Measurements from ENCODE around the gene C1QBP.
"Not testable (repeated sequence)": the region's sequence is repeated elsewhere in the genome, so short reads cannot be mapped to it uniquely, and the experiment has no call there.

The C1QBP gene

GRCh38 chr17:5431949-5432556 is 6.9 kb downstream of the C1QBP start:
- no peak for DNase-seq (ENCODE audit: low spot score)

DNA sequence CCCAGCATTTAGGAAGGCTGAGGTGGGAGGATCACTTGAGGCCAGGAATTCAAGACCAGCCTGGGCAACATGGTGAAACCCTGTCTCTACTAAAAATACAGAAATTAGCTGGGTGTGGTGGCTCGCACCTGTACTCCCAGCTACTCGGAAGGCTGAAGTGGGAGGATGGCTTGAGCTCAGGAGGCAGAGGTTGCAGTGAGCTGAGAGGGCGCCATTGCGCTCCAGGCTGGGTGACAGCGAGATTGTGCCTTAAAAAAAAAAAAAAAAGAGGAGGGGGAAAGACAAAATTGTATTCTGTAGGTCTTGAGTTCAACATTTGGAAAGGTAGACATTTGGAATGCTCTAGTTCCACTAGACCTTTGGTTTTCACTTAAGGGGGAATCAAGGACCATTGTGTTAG is 7.7 kb downstream of the C1QBP start:
- DNase-seq (ENCODE audit: low spot score): not testable (repeated sequence)

DNA sequence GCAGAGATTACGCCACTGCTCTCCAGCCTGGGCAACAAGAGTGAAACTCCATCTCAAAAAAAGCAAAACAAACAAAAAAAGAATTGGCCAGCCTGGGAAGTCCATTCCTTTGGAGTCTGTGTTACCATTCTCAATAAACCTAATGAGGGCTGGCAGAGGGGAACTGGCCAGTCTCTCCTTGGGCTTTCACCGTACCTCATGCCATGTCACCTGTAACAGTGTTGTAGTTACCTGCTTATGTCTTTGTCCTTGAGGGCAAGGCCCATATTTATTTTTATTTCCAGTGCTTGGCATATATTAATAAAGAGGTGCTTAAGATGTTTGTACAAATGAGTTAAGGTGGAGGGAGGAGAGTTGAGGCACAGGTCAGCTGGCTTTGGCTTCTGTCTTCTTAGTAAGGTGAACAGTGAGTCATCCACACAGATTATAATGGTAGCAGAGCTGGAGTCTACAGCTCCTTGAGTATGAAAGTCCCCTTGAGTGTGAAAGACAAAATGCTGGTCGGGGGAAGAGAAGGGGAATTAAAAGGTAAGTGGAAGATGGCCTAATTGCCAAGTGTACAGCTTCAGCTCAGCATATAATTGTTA is 8.4 kb downstream of the C1QBP start:
- no peak for DNase-seq (ENCODE audit: low spot score)

DNA sequence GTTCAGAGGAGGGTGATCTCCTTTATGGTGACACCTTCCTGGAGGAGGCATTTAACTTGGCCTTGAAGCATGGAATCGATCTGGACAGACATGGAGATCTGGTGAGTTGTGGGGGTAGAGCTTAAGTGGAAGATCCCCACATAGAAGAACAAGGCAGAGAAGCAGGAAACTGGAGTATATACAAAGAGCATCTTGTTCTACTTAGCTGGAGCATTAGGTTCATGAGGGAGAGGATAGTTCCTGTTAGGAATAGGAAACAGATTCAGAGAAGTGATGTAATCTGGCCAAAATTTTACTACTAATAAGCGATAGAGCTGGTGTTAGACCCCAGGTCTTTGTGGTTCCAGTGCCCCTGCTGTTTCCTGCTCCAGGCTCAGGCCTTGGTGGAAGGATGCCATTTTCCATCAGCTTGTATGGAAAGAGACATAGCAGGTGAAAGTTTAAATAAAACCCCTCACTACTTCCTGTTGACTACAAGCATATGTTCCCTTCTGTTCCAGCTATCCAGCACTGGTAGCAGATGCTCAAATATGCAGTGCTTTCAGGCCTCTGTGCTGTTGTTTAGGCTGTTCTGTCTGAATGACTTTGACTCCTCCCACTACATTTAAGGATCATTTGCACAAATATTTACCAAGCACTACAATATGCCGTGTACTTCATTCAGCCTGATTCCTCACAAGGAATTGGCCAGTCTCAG is 9.6 kb downstream of the C1QBP start:
- no peak for DNase-seq (ENCODE audit: low spot score)

DNA sequence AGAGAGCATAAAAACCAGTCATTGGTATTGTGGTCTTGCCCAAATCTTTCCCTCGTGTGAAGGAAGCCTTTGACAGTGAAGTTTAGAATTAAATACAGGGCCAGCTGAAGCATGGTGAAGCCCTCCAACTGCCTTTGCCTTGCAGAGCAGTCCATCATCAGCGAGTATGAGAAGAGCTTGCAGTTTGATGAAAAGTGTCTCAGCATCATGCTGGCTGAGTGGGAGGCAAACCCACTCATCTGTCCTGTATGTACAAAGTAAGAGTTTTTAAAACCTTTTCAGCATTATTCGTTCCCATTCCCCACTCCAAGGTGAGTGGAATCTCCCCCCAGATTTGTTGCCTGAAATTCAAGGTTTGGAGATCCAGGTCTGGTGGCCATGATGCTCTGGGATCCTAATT is 13.1 kb downstream of the C1QBP start:
- no peak for DNase-seq (ENCODE audit: low spot score)

GRCh38 chr17:5424909-5425308 is 14.0 kb downstream of the C1QBP start:
- DNase-seq (ENCODE audit: low spot score): no peak

GRCh38 chr17:5422505-5422904 is 16.4 kb downstream of the C1QBP start:
- no peak for DNase-seq (ENCODE audit: low spot score)

DNA sequence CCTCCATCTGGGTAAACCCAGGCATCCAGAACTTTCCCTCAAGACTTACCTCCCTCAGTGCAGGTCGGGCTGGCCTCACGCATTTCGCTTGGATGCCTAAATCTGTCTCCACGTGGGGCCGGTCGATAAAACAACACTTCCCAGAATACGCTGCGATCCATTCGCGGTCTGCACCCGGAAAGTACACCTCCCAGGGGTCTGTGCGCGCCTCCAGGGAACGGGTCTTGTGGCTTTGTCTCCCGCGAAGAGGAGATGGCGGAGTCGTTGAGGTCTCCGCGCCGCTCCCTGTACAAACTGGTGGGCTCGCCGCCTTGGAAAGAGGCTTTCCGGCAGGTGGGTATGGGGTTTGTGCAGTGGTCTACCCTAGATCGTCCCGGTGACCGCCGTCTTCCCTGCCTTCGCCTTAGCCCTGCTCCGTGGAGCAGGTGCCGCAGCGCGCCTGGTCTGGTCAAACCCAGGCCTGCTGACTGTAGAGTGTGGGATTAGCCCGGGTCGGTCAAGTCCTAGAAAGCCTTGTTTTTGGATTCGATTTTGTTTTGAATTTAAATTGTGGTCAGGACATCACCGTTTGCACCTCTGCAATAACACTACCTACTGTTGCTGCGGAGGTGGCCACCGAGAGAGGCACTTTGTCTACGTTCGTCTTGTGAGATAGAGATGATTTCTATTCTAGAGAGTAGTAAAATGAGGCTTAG is 18.8 kb downstream of the C1QBP start, which contains the start of gene RPAIN:
TSS of gene RPAIN (plus strand) at position 224 of the 695 bp plus-strand sequence. CDS start at position 253, 29 bp downstream.
- peak; percentile 96 for DNase-seq (ENCODE audit: low spot score)

- DNase-seq (ENCODE audit: low spot score): peak; percentile 99
Measured at GRCh38 chr17:5419356-5419958, 19.5 kb downstream of the C1QBP start, which contains the start of gene NUP88. NUP88 (minus strand) TSS chr17:5419662; CDS start chr17:5419650, 12 bp downstream.

- no peak for DNase-seq (ENCODE audit: low spot score)
Measured at GRCh38 chr17:5418858-5419355, 20.0 kb downstream of the C1QBP start.

- no peak for DNase-seq (ENCODE audit: low spot score)
Measured at GRCh38 chr17:5416901-5417300, 22.1 kb downstream of the C1QBP start.

DNA sequence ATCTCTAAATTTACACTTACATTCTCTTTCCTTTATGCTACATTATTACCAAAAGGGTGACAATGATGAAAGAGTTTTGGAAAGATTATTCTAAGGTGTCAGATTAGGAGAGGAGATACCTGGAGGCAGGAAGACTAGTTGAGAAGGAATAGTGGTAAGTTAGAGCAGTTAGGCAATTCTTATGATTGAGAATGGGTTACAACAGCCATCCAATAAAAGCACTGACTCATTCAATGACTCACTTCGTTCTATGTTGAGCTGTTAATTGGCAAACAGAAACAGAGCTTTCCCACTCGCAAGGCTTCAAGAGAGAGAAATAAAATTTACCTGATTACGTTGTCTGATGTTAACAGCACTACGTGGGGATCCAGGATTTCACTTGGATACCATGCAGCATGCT is 25.3 kb downstream of the C1QBP start:
- DNase-seq (ENCODE audit: low spot score): no peak

DNA sequence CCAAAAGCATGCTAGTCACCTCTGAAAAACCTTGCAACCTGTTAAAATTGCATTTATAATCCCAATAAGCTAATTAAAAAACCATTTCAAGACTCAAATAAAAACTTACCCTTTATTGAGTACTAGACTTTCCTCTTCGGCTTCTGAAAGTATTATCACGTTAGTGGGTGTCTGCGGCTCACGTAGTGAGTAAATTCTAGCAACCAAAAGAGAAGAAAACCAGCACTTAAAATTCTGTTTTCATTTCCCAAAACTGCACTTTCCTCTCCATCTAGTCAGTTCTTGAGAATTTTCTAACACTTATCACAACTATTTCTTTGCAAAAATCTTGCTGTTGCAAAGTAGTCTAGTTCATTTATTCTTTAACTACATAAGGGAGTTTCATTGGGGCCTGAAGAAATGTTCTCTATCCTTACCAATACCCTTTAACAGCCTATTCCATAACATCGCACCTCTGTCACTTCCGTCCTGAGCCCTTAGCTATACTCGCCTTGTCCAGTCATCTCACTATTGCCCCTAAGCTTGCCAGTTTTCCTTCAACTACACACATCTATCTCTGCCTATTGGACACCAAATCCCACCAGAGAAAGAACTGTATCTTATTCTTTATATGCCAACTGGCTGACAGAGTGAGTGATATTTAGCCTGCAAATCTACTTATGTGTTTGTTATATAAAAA is 28.2 kb downstream of the C1QBP start:
- DNase-seq (ENCODE audit: low spot score): no peak

DNA sequence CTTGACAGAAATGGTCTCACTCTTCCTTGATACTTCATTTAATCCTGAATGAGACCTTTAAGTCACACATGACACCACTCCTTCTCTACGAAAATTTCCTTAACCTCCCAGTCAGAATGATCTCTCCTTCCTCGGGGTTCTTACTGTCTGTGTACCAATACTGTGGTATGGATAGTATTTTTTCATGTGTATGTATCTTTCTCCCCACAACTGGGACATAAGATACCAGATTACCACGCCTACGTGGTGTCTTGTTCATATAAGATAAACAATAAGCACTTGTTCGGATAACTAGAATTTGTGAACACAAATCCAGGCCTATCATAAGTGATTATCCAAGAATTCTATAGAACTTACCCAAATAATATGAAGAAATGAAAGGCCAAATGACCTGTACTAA is 30.8 kb downstream of the C1QBP start:
- no peak for DNase-seq (ENCODE audit: low spot score)

GRCh38 chr17:5405400-5405799 is 33.6 kb downstream of the C1QBP start:
- no peak for DNase-seq (ENCODE audit: low spot score)

DNA sequence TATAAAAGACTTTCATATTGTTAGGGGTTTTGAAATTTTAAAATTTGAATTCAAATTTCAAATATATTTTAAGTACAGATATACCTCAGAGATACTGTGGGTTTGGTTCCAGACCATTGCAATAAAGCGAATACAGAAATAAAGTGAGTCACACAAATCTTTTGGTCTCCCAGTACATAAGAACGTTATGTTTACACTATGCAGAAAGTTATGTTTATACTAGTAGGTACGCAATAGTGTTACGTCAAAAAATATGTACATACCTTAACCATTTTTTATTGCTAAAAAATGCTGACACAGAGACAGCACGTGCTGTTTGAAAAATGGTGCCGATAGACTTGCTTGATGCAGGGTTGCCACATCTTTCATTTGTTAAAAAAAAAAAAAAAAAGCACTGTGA is 39.2 kb downstream of the C1QBP start:
- DNase-seq (ENCODE audit: low spot score): no peak

- DNase-seq (ENCODE audit: low spot score): no peak
Measured at GRCh38 chr17:5396612-5397011, 42.3 kb downstream of the C1QBP start.

DNA sequence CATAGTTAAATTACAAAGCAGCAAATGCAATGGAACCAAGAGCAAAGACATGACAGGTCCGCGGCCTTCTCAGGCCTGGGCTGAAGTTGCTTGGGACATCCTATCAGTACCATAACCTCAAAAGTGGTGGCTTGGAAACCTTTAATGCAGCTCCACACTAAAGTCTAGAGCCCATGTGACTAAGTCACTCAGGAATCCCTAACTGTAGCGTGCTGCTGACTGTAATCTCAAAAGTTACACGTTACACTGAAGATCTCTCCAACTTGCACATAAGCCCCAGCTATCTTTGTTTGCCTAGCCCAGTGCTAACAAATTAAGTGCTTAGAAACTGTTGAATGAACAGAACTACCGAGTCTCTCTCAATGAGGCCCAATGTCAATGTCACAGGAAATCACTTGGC is 47.3 kb downstream of the C1QBP start:
- no peak for DNase-seq (ENCODE audit: low spot score)

Data from SK-N-DZ (cell line).